Uterus (tissue), 4 donors: ENCODE data around the gene CDK12. TPM values are rescaled to one million over a fixed set of nuclear protein-coding genes. Genes with fewer than 3 reads are reported as not detected.
A peak's percentile ranks its signal among the peaks of the same experiment; 100 is the strongest.
"Not testable (repeated sequence)": the region's sequence is repeated elsewhere in the genome, so short reads cannot be mapped to it uniquely, and the experiment has no call there.

Experiments
- DNase-seq, 2 donors: peaks; one replicate each; pipeline ENCODE4 v3.0.0-alpha.2; 2019 to 2020
- H3K27ac ChIP-seq, 2 donors: fragments of 200-600 bp; sonication (generic); 1 replicate in 1 of 2; 2 replicates in 1 of 2; pipeline ENCODE4 v1.5.1; 2016 to 2018
- H3K27me3 ChIP-seq, 2 donors: fragments of 200-600 bp; sonication (generic); one replicate each; pipeline ENCODE4 v1.5.1; 2018 to 2019; ENCODE audit warnings: control low read depth in 1 of 2
- H3K36me3 ChIP-seq, 2 donors: fragments of 200-600 bp; sonication (generic); one replicate each; pipeline ENCODE4 v1.5.1; 2019; ENCODE audit warnings: control low read depth in 1 of 2
- H3K4me1 ChIP-seq, 2 donors: fragments of 200-600 bp; sonication (generic); one replicate each; pipeline ENCODE4 v1.5.1; 2018 to 2019; ENCODE audit warnings: control low read depth in 1 of 2
- H3K4me3 ChIP-seq, 2 donors: fragments of 200-600 bp; sonication (generic); 1 replicate in 1 of 2; 2 replicates in 1 of 2; pipeline ENCODE4 v1.5.1; 2018 to 2019; ENCODE audit warnings: mild to moderate bottlenecking in 1 of 2
- H3K9me3 ChIP-seq, 2 donors: fragments of 200-600 bp; sonication (generic); one replicate each; pipeline ENCODE4 v1.5.1; 2019; ENCODE audit warnings: control low read depth in 1 of 2
- POLR2A ChIP-seq, 2 donors: fragments of 450-650 bp; IDR thresholded peaks; one replicate each; pipeline ENCODE4 v1.6.1; 2016; ENCODE audit warnings: antibody characterized with exemption in 2 of 2, mild to moderate bottlenecking in 1 of 2, moderate library complexity in 1 of 2
- intact Hi-C: fragments of 100-400 bp; cut with DNase I; formaldehyde crosslinking; loops from one replicate; pipeline ENCODE4 v1.15.1; 2023; ENCODE audit warnings: low total_unique reads
- total RNA-seq, 4 donors: library from RNA; depleted of rRNA in 3 of 4; stranded (reverse); fragments of >200 nt in 3 of 4; gene quantifications; one replicate each; pipeline versions ENCODE4 v1.1.0 to v1.2.4, GENCODE V29; 2014 to 2023
- TF ChIP-seq, protein P1 (sequence below), 4 experiments: fragments of 200-600 bp in 2 of 4; fragments of 450-650 bp in 2 of 4; sonication (generic) in 2 of 4; IDR thresholded peaks; one replicate each; pipeline ENCODE4 v1.5.1; 2016 to 2019; ENCODE audit warnings: antibody characterized with exemption in 4 of 4, mild to moderate bottlenecking in 2 of 4, moderate library complexity in 1 of 4
- donor health status: DM: yes; HTN: yes; CAD: no.

The CDK12 gene
- 10 to 100 TPM; 17.9 to 86.0 (median 27.2) TPM for total RNA-seq

DNA sequence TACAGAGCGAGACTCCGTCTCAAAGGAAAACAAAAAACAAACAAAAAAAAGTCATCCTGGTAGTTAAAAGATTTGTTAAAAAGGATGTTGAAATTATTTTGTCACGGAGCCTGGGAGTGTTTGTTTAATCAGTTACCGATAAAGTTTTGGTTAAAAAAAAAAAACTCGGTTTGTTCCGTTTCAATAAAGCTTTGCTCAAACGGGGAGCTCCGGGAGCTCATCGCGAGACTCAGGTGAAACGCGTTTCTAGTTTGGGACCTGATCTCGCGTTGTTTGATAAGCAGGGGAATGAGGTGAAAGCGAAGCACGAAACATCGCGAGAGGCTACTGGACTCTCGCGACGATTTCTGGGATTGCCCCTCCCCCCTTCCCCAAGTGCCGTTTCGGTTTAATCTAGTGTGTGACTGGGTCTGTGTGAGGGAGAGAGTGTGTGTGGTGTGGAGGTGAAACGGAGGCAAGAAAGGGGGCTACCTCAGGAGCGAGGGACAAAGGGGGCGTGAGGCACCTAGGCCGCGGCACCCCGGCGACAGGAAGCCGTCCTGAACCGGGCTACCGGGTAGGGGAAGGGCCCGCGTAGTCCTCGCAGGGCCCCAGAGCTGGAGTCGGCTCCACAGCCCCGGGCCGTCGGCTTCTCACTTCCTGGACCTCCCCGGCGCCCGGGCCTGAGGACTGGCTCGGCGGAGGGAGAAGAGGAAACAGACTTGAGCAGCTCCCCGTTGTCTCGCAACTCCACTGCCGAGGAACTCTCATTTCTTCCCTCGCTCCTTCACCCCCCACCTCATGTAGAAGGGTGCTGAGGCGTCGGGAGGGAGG is at the start of gene CDK12:
Gene CDK12 (plus strand): TSS at position 374 of the 813 bp plus-strand sequence. CDS start 586 bp downstream, outside the sequence.
- peak; percentile 81 to 91 for TF ChIP-seq POLR2A (IDR thresholded peaks at IDR 0.05)
- TF ChIP-seq, protein P1, sequence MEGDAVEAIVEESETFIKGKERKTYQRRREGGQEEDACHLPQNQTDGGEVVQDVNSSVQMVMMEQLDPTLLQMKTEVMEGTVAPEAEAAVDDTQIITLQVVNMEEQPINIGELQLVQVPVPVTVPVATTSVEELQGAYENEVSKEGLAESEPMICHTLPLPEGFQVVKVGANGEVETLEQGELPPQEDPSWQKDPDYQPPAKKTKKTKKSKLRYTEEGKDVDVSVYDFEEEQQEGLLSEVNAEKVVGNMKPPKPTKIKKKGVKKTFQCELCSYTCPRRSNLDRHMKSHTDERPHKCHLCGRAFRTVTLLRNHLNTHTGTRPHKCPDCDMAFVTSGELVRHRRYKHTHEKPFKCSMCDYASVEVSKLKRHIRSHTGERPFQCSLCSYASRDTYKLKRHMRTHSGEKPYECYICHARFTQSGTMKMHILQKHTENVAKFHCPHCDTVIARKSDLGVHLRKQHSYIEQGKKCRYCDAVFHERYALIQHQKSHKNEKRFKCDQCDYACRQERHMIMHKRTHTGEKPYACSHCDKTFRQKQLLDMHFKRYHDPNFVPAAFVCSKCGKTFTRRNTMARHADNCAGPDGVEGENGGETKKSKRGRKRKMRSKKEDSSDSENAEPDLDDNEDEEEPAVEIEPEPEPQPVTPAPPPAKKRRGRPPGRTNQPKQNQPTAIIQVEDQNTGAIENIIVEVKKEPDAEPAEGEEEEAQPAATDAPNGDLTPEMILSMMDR (IDR thresholded peaks at IDR 0.05) = peak in 2 of 4 experiments; percentile 12 to 34
- peaks cover 4 to 11% of the 10 kb centered on the region in 2 donors for H3K4me1 ChIP-seq
- H3K27ac ChIP-seq = peak within 1 kb of the TSS; percentile 93 to 98
- no peaks in the 10 kb centered on the region for H3K9me3 ChIP-seq
- peak; percentile 97 to 98 for DNase-seq
- no peaks in the 10 kb centered on the region for H3K36me3 ChIP-seq
- intact Hi-C loops = no loop called here
- H3K4me3 ChIP-seq = peak within 1 kb of the TSS; percentile 71 to 92
- H3K27me3 ChIP-seq = no peaks in the 10 kb centered on the region

- Histone ChIP-seq H3K27me3 (no peaks in the 10 kb centered on the region), H3K9me3 (no peaks in the 10 kb centered on the region), H3K4me1 (no peaks in the 10 kb centered on the region), H3K36me3 (no peaks in the 10 kb centered on the region), H3K4me3 (no peak overlapping the region), H3K27ac (no peak overlapping the region)
- TF ChIP-seq, protein P1 (IDR thresholded peaks at IDR 0.05) = no peak
- no peak for TF ChIP-seq POLR2A (IDR thresholded peaks at IDR 0.05)
- intact Hi-C loops = no loop called here
- DNase-seq = no peak
Measured at GRCh38 chr17:39416141-39416540, 45.1 kb upstream of the CDK12 start.

GRCh38 chr17:39429600-39429999 is 31.7 kb upstream of the CDK12 start:
- no peaks in the 10 kb centered on the region for H3K9me3 ChIP-seq
- TF ChIP-seq POLR2A (IDR thresholded peaks at IDR 0.05) = no peak
- TF ChIP-seq, protein P1 (IDR thresholded peaks at IDR 0.05) = no peak
- intact Hi-C loops = no loop called here
- no peak for DNase-seq
- no peaks in the 10 kb centered on the region for H3K4me1 ChIP-seq
- no peaks in the 10 kb centered on the region for H3K27me3 ChIP-seq
- H3K27ac ChIP-seq = no peak overlapping the region
- no peak overlapping the region for H3K4me3 ChIP-seq
- H3K36me3 ChIP-seq = no peaks in the 10 kb centered on the region

DNA sequence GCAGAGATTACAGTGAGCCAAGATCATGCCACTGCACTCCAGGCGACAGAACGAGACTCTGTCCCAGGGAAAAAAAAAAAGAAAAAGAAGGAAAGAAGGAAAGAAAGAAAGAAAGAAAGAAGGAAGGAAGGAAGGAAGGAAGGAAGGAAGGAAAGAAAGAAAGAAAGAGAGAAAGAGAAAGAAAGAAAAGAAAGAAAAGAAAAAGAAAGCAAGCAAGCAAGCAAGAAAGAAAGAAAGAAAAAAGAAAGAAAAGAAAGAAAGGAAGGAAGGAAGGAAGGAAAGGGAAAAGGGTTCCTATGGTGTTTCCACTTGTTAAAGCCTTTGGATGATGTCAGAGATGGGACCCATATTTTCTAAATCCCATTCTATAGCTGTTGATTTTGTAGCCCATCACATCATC is 21.4 kb upstream of the CDK12 start:
- DNase-seq, H3K27ac ChIP-seq, H3K4me3 ChIP-seq, H3K4me1 ChIP-seq, H3K36me3 ChIP-seq, H3K9me3 ChIP-seq, H3K27me3 ChIP-seq, intact Hi-C loops: not testable (repeated sequence)

DNA sequence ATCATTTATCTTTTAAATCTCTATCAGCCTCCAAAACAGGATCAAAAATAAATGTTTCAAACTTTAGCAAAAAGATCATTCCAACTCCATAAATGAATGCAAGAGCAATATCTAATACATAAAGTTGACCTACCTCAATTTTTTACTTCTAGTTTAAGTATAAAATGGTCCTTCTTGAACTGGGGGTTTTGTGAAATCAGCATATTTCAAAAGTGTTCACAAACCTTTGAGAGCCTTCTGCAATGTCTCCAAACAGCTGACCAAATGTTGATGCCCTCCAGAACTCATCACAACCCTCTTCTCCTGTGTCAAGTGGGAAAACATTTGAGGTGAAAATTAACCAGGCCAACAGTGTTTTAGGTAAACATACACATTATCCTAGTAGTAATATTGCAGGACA is 18.0 kb upstream of the CDK12 start:
- Histone ChIP-seq H3K4me1 (no peaks in the 10 kb centered on the region), H3K36me3 (no peaks in the 10 kb centered on the region), H3K27ac (no peak overlapping the region), H3K4me3 (no peak overlapping the region), H3K9me3 (no peaks in the 10 kb centered on the region), H3K27me3 (no peaks in the 10 kb centered on the region)
- DNase-seq = no peak
- intact Hi-C loops = no loop called here
- TF ChIP-seq POLR2A (IDR thresholded peaks at IDR 0.05) = no peak
- TF ChIP-seq, protein P1 (IDR thresholded peaks at IDR 0.05) = no peak
